ENCODE measurements around the gene SEC23A. TPM values are rescaled to one million over a fixed set of nuclear protein-coding genes. Genes with fewer than 3 reads are reported as not detected.

SEC23A gene
- total and polyA plus RNA-seq, 2 of the 13 experiments (the other 11 are each of a cell fraction or from before 2014, with no cell fraction given) = 403 to 887 TPM

DNA sequence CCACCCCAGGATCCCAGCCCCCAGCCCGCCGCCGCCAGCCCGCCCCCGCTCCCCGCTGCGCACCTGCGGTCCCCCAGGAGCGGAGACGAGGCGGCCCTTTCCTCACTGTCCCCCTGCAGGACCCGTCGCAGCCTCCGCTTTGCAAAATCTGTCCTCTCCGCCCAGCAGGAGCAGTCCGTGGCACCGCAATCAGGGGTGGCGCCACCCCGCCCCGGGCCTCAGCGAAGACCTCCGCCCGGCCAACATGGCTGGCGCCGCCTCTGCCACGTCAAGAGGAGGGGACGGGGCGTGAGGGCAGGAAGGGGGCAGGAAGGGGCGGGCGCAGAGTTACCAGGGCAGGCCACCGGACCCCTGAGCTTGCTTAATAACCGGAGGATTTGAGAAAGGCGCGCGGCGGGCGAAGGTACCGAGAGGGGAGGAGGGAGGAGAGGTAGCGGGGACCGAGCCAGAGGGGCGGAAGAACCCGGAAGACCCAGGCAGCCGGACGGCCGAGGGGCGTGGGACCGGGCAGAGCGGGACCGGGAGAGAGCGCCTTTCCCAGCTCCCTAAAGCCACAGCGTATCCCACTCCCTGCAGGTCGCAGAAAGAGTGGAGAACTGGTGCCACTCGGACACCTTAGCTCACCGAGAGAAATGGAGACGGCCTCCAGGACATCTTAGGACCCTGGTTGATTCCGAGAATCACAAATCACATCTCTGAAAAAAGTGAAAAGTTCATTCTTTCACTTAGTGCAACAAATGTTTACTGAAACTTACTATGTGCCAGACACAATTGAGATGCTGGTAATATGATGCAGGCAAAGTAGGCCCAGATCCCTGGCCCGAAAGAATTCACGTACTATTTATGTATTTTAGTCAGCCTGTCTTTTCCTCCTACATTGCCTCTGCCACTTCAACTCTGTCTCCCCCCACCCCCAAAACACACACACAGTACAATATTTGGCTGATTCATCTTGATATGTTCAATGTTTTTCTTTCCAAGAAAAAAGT lies at the start of gene SEC23A (continued):
- TF ChIP-seq, protein P1, sequence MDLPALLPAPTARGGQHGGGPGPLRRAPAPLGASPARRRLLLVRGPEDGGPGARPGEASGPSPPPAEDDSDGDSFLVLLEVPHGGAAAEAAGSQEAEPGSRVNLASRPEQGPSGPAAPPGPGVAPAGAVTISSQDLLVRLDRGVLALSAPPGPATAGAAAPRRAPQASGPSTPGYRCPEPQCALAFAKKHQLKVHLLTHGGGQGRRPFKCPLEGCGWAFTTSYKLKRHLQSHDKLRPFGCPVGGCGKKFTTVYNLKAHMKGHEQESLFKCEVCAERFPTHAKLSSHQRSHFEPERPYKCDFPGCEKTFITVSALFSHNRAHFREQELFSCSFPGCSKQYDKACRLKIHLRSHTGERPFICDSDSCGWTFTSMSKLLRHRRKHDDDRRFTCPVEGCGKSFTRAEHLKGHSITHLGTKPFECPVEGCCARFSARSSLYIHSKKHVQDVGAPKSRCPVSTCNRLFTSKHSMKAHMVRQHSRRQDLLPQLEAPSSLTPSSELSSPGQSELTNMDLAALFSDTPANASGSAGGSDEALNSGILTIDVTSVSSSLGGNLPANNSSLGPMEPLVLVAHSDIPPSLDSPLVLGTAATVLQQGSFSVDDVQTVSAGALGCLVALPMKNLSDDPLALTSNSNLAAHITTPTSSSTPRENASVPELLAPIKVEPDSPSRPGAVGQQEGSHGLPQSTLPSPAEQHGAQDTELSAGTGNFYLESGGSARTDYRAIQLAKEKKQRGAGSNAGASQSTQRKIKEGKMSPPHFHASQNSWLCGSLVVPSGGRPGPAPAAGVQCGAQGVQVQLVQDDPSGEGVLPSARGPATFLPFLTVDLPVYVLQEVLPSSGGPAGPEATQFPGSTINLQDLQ (CRISPR knock-in tag; IDR thresholded peaks at IDR 0.05) = 0 out of 2 replicates have a peak, but pooled peaks have one; percentile 64
- TF ChIP-seq, protein P2, sequence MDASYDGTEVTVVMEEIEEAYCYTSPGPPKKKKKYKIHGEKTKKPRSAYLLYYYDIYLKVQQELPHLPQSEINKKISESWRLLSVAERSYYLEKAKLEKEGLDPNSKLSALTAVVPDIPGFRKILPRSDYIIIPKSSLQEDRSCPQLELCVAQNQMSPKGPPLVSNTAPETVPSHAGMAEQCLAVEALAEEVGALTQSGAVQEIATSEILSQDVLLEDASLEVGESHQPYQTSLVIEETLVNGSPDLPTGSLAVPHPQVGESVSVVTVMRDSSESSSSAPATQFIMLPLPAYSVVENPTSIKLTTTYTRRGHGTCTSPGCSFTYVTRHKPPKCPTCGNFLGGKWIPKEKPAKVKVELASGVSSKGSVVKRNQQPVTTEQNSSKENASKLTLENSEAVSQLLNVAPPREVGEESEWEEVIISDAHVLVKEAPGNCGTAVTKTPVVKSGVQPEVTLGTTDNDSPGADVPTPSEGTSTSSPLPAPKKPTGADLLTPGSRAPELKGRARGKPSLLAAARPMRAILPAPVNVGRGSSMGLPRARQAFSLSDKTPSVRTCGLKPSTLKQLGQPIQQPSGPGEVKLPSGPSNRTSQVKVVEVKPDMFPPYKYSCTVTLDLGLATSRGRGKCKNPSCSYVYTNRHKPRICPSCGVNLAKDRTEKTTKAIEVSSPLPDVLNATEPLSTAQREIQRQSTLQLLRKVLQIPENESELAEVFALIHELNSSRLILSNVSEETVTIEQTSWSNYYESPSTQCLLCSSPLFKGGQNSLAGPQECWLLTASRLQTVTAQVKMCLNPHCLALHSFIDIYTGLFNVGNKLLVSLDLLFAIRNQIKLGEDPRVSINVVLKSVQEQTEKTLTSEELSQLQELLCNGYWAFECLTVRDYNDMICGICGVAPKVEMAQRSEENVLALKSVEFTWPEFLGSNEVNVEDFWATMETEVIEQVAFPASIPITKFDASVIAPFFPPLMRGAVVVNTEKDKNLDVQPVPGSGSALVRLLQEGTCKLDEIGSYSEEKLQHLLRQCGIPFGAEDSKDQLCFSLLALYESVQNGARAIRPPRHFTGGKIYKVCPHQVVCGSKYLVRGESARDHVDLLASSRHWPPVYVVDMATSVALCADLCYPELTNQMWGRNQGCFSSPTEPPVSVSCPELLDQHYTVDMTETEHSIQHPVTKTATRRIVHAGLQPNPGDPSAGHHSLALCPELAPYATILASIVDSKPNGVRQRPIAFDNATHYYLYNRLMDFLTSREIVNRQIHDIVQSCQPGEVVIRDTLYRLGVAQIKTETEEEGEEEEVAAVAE (CRISPR knock-in tag; IDR thresholded peaks at IDR 0.05; ENCODE audit: borderline replicate concordance) = peak; percentile 95; the same call in 1 of the 2 replicates
- TF ChIP-seq SALL1 (CRISPR knock-in tag; IDR thresholded peaks at IDR 0.05) (peak; percentile 99), MAF1 (CRISPR knock-in tag; IDR thresholded peaks at IDR 0.05; ENCODE audit: borderline replicate concordance) (peak; percentile 93; the same call in 1 of the 2 replicates), ZKSCAN8 (CRISPR knock-in tag; IDR thresholded peaks at IDR 0.05; ENCODE audit: borderline replicate concordance) (peak; percentile 94), ZNF333 (CRISPR knock-in tag; IDR thresholded peaks at IDR 0.05; ENCODE audit: borderline replicate concordance) (peak; percentile 100), ZFP36L1 (CRISPR knock-in tag; IDR thresholded peaks at IDR 0.05) (peak; percentile 98), LCORL (IDR thresholded peaks at IDR 0.05) (no peak), LCORL (CRISPR knock-in tag; IDR thresholded peaks at IDR 0.05) (peak; percentile 99), SP140L (CRISPR knock-in tag; IDR thresholded peaks at IDR 0.05; ENCODE audit: borderline replicate concordance) (0 out of 2 replicates have a peak, but pooled peaks have one; percentile 83), HDAC1 (CRISPR knock-in tag; IDR thresholded peaks at IDR 0.05) (peak; percentile 99), KLF11 (CRISPR knock-in tag; IDR thresholded peaks at IDR 0.05) (peak; percentile 98; the same call in 1 of the 2 replicates)
- TF ChIP-seq, protein P3, sequence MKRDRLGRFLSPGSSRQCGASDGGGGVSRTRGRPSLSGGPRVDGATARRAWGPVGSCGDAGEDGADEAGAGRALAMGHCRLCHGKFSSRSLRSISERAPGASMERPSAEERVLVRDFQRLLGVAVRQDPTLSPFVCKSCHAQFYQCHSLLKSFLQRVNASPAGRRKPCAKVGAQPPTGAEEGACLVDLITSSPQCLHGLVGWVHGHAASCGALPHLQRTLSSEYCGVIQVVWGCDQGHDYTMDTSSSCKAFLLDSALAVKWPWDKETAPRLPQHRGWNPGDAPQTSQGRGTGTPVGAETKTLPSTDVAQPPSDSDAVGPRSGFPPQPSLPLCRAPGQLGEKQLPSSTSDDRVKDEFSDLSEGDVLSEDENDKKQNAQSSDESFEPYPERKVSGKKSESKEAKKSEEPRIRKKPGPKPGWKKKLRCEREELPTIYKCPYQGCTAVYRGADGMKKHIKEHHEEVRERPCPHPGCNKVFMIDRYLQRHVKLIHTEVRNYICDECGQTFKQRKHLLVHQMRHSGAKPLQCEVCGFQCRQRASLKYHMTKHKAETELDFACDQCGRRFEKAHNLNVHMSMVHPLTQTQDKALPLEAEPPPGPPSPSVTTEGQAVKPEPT (CRISPR knock-in tag; IDR thresholded peaks at IDR 0.05; ENCODE audit: low read depth) = peak; percentile 96
- TF ChIP-seq, protein P4, sequence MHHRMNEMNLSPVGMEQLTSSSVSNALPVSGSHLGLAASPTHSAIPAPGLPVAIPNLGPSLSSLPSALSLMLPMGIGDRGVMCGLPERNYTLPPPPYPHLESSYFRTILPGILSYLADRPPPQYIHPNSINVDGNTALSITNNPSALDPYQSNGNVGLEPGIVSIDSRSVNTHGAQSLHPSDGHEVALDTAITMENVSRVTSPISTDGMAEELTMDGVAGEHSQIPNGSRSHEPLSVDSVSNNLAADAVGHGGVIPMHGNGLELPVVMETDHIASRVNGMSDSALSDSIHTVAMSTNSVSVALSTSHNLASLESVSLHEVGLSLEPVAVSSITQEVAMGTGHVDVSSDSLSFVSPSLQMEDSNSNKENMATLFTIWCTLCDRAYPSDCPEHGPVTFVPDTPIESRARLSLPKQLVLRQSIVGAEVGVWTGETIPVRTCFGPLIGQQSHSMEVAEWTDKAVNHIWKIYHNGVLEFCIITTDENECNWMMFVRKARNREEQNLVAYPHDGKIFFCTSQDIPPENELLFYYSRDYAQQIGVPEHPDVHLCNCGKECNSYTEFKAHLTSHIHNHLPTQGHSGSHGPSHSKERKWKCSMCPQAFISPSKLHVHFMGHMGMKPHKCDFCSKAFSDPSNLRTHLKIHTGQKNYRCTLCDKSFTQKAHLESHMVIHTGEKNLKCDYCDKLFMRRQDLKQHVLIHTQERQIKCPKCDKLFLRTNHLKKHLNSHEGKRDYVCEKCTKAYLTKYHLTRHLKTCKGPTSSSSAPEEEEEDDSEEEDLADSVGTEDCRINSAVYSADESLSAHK (CRISPR knock-in tag; IDR thresholded peaks at IDR 0.05; ENCODE audit: borderline replicate concordance) = no peak
- TF ChIP-seq, protein P5, sequence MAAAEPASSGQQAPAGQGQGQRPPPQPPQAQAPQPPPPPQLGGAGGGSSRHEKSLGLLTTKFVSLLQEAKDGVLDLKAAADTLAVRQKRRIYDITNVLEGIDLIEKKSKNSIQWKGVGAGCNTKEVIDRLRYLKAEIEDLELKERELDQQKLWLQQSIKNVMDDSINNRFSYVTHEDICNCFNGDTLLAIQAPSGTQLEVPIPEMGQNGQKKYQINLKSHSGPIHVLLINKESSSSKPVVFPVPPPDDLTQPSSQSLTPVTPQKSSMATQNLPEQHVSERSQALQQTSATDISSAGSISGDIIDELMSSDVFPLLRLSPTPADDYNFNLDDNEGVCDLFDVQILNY (CRISPR knock-in tag; conservative IDR thresholded peaks at IDR 0.05) = peak; percentile 81
